HTR-8/SVneo (cell line): ENCODE measurements around the gene STYXL1.
A peak's percentile ranks its signal among the peaks of the same experiment; 100 is the strongest.
"Not testable (repeated sequence)": the region's sequence is repeated elsewhere in the genome, so short reads cannot be mapped to it uniquely, and the experiment has no call there.

Source experiments
- DNase-seq: peaks from one replicate; pipeline ENCODE4 v3.0.0; 2011; ENCODE audit warnings: low spot score, mixed read lengths; ENCODE audit not compliant: insufficient read length
- FAIRE-seq: peaks from 2 replicates; lab custom pipeline; 2011; peaks lifted over from hg19 to GRCh38; lab: Jason Lieb, UNC

Gene STYXL1

GRCh38 chr7:76044375-76044865, 3.4 kb downstream of the STYXL1 start:
- DNase-seq (no peak), FAIRE-seq (no peak)

- no peak for DNase-seq
- FAIRE-seq, result no peak
Observed at GRCh38 chr7:76040126-76040525, 7.7 kb downstream of the STYXL1 start.

GRCh38 chr7:76037310-76037709, 10.5 kb downstream of the STYXL1 start:
- DNase-seq (no peak), FAIRE-seq (no peak)

- DNase-seq (no peak), FAIRE-seq (no peak)
Observed at GRCh38 chr7:76031964-76032363, 15.8 kb downstream of the STYXL1 start.

- not testable (repeated sequence) for DNase-seq, FAIRE-seq
Observed at GRCh38 chr7:76029682-76030081, 18.1 kb downstream of the STYXL1 start.

- FAIRE-seq (no peak), DNase-seq (no peak)
Observed at GRCh38 chr7:76023002-76023401, 24.8 kb downstream of the STYXL1 start.

GRCh38 chr7:76022026-76022780, 25.6 kb downstream of the STYXL1 start:
- FAIRE-seq, result no peak
- DNase-seq, result no peak

- FAIRE-seq, result no peak
- DNase-seq, result peak; percentile 65
Observed at GRCh38 chr7:76020031-76020714, 27.6 kb downstream of the STYXL1 start.

GRCh38 chr7:76018520-76018919, 29.3 kb downstream of the STYXL1 start:
- not testable (repeated sequence) for DNase-seq, FAIRE-seq

- no peak for DNase-seq
- FAIRE-seq, result no peak
Observed at GRCh38 chr7:76016191-76016947, 31.4 kb downstream of the STYXL1 start.

- FAIRE-seq, result no peak
- DNase-seq, result no peak
Observed at GRCh38 chr7:76011442-76011861, 36.3 kb downstream of the STYXL1 start.

- FAIRE-seq (no peak), DNase-seq (no peak)
Observed at GRCh38 chr7:76009672-76010600, 37.9 kb downstream of the STYXL1 start.

- FAIRE-seq, result no peak
Observed at GRCh38 chr7:76008156-76008687, 39.6 kb downstream of the STYXL1 start.

GRCh38 chr7:76005004-76005403, 42.8 kb downstream of the STYXL1 start:
- not testable (repeated sequence) for DNase-seq, FAIRE-seq

More at GRCh38 chr7:76008156-76008687, 39.6 kb downstream of the STYXL1 start:
- no peak for DNase-seq

- no peak for FAIRE-seq
- no peak for DNase-seq
Observed at GRCh38 chr7:76003351-76003750, 44.4 kb downstream of the STYXL1 start.

GRCh38 chr7:76002822-76003221, 45.0 kb downstream of the STYXL1 start:
- FAIRE-seq, result no peak
- DNase-seq, result no peak

- DNase-seq, result no peak
- FAIRE-seq, result no peak
Observed at GRCh38 chr7:76002139-76002538, 45.7 kb downstream of the STYXL1 start.

GRCh38 chr7:76000566-76000965, 47.2 kb downstream of the STYXL1 start:
- FAIRE-seq, result no peak
- no peak for DNase-seq

- no peak for FAIRE-seq
- DNase-seq, result no peak
Observed at GRCh38 chr7:75998038-75998437, 49.8 kb downstream of the STYXL1 start.
